NCI-H510A (cell line): ENCODE measurements around the gene PRKCZ.

Experiments used
- DNase-seq: peaks from one replicate; lab custom pipeline; 2025; lab: John Stamatoyannopoulos, UW

Gene PRKCZ

DNA sequence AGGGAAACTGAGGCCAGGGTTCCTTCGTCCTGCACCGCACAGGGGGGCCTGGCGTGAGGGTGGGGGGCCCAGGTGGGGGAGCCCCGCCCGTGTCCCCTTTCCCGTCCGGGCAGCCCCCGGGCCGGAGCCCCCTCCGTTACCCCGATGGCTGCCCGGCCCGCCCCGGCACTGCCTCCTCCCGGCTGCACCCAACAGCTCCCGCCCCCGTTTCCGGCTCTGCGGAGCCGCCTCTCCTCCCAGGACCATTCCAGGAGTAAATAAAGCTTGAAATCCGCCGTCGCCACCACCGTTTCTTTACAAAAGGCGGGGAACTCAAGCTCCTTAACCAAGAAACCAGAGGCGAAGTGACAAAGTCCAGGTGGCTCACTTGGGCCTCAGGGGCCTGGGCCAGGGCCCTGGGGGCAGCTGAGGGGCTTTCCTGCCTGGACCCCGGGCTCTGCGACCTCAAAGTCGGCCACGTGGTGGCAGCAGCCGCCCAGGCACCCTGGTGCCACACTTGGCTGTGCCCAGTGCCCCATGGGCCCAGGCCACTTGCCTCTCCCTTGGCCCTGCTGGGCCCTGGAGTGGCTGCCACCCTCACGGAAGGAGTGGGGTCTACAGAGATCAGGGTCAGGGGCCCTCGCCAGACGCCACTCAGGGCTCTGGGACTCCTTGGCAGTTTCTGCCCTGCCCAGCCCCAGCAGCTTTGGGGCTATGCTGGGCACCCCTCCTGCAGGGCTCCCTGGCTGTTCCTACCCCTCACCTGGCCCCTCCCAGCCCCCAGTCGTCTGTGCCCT, 144.9 kb downstream of the PRKCZ start:
- peak; percentile 90 for DNase-seq

DNA sequence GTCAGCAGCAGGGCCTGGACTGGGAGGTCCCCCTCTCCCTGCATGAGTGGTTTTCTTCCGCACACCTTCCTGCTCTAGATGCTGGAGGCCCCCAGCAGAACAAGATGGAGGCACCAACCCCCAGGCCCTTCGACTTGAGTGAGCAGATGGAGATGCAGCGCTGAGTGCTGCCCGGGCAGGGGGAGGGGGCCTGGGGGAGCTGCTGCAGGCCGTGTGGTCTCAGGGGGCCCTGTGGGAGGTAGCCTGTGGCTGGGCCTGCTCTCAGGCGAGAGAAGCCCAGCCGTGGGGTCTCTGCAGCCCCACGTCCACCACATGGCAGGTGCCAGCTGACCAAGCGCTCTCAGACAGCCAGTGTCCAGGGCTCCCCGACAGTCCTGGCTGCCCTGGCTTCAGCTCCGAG, 145.6 kb downstream of the PRKCZ start:
- no peak for DNase-seq

DNA sequence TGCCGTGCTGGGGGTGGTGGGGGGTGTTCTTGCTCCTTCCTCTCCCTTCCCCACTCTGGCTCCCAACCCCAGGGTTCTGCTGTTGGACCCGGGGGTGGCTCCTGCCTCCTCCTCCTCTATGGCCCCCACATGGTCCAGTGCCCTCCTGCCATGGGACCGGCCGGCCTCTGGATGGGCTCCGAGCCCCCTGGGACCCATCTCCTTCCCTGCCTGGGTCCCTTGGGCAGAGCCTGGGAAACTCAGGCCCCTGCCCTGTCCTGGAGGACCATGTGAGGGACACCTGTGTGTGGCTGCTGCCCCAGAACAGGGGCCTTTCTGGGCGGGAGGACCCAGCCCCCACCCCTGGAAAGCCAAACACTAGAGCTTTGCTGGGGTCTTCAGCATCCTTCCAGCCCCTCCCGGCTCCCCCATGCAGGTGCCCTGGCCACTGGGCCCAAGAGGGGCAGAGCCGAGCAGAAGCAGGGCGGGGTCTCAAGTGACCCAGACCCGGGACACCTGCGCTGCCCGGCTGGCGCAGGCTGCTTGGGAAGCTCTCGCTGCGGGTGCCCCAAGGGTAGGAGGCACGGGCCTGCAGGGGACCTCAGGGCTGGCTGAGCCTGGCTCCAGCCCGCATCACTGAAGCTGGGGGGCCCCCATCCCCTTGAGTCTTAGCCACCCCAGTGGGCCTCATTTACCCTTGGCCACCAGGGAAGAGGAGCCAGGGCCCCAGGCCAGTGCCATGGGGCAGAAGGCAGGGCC, 146.9 kb downstream of the PRKCZ start:
- no peak for DNase-seq

DNA sequence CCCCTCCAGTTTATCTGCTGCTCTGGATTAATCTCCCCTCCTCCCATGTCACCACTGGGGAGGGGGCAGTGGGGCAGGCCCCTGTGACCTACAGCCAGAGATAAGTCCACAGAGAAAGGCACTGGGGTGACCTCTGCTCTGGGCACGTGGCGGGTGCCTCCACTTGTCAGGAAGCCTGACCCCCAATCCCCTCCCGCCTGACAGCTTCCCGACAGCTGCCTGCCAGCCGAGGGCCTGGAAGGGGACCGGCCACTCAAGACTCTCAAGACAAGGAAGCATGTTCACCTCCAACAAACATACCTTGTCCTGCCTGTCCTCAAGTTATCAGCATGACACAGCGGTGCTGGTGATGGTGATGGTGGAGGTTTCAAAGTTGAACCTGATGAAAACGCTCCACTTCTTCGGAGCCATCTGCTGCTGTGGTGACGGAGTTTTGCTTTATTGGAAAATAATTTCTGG, 147.5 kb downstream of the PRKCZ start:
- DNase-seq = no peak

DNA sequence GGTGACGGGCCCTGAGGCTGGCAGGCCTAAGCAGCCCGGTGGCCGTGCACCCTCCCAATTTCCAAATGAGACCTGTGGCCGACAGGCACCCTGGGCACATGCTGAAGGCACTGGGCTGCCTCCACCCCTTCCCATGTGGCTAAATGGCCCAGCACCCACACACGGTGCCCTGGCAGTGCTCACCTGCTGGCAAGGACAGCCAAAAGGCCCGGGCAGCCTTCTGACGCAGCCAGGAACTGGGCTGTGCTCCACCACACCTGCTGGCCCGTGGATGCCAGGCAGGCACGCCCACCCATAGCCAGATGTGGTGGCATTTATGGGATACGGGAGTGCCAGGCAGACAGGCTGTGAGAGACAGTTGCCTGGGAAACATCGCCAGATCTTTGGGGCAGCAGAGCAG, 148.4 kb downstream of the PRKCZ start:
- no peak for DNase-seq

DNA sequence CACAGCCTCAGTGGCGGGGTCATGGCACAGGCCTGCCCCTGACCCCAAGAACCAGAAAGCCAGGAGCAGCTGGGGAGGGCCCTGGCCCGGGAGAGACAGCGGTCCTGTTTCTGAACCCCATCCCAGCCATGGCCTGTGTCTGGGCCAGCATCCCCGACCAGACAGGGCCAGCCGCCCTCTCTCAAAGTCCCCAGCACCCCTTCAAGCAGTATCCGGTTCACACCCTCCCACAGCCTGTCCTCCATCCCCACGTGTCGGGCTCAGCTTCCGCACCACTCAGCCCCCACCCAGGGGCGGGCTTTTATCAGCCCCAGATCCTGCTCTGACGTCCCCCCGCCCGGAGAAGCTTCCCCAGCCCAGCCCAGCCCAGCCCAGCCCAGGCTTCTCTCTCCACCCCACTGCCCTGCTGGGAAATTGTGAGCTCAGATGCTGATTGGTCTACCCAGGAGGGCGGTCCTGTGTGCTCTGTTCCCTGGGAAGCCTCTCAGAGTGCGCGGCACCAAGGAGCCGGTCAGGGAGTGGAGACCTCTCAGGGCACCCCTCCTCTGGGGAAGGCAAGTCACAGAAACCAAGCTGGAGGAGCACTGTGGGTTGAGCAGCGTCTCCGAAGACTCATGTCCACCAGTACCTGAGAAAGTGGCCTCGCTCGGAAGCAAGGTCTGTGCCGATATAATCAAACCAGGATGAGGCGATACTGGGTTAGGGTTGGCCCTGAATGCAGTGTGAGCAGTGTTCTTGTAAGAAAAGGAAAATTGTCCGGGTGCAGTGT, 149.0 kb downstream of the PRKCZ start:
- DNase-seq = peak; percentile 89

DNA sequence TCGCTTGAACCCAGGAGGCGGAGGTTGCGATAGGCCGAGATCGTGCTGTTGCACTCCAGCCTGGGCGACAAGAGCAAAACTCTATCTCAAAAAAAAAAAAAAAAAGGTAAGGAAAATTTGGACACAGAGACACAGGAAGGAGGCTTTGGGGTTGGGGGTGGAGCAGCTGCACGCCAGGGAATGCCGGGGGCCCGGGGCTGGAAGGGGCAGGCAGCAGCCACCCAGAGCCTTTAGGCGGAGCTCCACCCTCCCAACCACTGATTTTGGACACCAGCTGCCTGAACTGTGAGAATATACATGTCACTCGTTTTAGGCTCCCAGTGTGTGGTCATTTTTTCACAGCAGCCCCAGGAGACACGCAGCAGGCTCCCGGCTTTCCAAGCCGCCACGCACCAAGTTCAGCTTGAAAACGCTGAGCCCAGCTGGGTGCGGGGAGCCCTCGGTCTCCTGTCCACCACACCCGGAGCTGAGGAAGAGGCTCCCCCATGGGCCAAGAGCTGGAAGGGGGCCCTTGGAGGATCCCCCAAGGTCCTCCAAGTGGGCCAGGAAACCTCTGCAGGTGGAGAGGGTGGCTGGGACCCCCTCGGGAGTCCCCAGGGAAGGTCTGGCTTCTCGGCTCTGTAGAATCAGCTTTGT, 150.2 kb downstream of the PRKCZ start:
- no peak for DNase-seq

DNA sequence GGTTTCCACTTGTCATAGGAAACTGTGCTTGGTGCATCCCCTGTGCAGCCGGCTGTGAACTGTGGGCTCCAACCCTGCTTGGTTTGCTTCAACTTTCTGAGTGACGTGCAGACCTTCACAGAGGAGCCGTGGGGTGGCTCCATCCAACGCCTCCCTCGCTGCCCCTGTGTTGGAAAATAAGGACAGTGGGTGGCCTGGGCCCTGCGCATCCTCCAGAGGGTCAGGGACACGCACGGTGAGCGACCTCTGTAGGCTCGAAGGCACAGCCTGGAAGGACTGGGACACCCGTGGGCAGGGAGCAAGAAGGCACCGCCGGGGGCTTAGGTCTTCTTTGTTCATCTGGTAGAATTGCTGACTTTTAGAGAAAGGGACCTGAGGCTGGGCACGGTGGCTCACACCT, 150.9 kb downstream of the PRKCZ start:
- DNase-seq = no peak

DNA sequence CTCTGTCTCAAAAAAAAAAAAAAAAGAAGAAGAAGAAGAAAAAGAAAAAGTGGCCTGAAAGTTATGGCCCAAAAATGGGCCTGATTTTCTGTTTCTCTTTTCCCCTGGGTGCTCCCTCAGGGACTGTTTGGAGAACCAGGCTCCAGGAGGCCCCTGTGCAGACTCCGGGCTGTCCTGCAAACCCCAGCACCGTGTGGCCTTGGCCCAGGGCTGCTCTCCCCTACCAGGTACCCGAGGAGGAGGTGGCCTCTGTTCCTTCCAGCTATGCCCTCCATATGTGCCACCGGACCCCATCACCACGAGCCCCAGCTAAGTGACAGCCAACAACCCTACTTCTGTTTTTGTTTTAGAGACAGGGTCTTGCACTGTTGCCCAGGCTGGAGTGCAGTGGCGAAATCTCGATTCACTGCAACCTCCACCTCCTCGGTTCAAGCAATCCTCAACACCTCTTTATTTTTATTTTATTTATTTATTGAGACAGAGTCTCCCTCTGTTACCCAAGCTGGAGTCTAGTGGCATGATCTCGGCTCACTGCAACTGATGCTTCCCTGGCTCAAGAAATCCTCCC, 151.9 kb downstream of the PRKCZ start:
- DNase-seq = no peak

DNA sequence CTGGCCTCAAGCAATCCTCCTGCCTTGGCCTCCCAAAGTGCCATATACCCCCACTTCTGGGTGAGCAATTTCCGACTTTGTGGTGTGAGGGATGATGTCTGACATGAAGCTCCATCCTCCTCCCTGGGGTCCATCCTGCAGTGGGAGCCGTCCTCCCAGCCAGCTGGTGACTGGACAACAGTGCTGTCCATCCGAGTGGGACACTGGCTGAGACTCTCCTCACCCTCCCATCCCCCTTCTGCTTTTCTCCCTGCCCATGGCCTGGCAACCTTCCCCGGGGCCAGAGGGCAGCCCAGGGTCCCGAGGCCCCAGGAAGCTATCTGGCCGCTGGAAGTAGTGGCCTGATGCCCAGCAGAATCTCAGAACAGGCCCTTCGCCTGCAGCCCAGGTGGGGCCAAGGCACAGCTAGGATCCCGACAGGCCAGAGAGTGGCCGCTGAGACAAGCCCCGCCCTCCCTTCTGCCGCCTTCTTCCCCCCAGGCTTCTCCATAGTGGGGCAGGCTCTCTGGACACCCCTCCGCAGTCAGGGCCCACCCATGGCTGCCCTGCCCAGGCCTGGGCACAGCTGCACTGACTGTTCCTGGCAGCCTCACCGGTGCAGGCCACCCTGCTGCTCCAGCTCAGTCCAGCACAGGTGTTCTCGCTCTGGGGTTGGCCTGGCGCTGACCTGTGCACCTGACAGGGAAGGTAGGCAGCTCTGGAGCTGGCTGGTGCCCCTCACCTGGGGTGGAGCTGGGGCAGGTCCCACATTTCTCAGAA, 152.8 kb downstream of the PRKCZ start:
- DNase-seq = no peak

DNA sequence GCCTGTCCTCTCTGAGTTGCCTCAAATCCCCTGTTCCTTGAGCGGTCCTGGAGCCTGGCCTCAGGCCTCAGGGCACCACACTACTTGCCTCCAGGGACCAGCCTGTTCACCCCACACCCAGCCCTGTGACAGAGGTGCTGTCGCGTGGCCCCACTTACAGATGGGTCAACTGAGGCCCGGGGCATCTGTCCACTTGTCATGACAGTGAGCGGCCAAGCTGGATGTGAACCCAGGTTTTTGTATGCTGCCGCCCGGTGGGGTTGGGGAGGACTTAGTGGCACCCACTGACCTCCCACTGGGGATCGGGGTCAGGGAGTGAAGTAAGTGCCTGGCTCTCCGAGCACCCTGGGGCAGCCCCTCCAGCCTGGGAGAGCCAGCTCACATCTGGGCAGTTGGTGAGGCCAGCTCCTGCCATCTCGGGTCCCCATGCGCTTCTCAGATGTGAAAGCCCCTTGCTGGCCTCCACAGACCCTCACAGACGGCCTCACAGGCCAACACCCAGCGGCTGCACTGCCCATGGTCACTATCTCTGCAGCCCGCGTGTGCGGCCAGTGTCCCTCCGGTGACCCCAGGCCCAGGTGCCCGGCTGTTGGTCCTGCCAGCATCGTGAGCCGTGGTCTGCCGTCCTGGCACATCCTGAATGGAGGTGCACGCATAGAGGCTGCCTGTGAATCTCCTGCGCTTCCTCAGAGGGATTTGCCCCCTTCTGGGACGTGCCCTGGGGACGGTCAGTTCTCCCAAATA, 153.6 kb downstream of the PRKCZ start:
- no peak for DNase-seq

DNA sequence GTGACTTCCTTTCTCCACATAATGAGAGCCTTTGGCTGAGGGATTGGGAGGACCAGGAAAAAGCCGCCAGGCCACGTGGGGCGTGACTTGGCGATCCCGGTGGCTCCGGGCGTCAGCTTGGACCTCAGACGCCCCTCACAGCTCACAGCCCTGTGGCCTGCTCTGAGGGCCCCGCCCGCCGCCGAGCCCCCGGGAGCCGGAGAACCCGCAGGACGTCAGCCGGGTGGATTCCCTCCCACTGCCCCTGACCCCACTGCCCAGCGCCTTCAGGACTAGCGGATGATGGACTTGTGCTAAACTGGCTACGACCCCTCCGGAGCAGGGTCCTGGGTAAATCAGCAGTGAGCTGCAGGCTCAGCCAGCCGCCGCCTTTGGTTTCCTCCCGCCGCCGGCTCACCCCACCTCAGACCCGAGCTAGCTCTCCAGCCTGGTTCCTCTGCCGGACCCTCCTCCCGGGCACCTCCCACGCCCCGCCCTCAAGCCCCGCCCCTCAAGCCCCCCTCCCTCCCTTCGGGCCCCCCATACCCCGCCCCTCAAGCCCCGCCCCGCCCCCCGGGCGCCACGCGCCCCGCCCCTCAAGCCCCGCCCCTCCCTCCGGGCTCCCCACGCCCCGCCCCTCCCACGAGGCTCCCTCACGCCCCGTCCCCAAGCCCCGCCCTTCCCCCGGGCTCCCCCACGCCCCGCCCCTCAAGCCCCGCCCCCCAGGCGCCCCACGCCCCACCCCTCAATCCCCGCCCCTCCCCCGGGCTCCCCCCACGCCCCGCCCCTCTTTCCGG, 154.4 kb downstream of the PRKCZ start:
- peak; percentile 72 for DNase-seq

DNA sequence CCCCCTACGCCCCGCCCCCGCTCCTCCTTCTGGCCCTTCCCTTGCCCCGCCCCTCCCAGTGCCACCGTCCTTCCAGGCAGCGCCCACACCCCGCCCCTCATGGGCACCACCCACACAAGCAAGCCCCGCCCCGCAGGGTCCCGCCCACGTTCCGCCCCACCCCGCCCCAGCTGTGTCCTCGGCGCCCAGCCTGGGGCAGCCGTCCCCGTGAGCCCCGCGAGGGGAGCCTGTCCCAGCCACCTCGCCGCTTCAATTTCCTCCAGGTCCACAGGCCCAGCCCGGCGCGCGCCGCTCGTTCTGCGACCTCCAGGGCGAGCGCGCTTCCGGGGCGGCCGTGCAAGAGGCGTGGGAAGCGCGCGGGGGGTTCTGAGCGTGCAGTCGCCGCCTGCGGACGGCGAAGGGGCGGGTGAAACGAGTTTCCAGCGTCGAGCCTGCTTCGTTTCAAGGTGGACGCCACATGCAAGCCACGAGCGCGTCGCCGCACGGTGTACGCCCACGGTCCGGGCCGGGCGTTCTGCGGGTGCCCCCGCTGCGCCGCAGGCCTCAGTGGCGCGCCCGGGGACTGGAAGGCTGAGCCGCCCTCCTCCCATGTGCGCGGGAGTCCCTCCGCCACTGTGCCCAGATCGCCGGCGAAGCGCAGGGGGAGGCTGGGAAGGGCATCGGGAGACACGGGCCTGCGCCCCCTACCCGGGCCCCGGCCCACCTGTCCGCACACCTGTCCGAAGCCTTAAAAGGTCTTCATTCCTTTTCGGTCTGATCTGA, 155.2 kb downstream of the PRKCZ start:
- DNase-seq = peak; percentile 80

DNA sequence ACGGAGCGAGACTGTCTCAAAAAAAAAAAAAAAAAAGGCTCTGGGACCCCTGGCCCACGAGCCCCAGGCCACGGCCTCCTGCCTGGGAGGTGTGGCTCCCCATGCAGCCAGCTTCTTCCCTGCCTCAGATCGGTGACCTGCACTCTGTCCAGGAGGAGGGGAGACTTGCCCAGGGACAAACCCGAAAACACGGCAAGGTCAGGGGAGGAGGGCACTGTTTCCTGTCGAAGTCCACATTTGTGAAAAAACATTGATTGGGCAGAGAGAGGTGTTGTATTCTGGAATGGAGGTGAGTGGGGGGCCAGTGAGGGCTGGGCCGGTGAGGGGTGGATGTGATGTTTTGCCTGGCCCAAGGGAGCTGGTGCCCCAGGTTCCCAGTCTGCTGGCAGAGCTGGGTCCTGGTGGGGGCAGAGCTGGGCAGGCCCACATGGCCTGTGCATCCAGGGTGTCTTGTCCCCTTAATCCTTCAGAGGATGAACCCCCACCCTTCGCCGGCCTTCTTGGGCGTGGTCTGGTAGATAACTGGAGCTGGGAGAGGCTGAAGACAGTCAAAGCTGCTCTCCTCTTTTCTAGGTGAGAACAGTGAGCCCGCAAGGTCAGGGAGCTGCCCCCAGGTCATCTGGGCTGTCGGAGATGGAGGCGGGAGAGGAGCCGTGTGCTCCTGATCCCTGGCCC, 156.7 kb downstream of the PRKCZ start:
- no peak for DNase-seq

DNA sequence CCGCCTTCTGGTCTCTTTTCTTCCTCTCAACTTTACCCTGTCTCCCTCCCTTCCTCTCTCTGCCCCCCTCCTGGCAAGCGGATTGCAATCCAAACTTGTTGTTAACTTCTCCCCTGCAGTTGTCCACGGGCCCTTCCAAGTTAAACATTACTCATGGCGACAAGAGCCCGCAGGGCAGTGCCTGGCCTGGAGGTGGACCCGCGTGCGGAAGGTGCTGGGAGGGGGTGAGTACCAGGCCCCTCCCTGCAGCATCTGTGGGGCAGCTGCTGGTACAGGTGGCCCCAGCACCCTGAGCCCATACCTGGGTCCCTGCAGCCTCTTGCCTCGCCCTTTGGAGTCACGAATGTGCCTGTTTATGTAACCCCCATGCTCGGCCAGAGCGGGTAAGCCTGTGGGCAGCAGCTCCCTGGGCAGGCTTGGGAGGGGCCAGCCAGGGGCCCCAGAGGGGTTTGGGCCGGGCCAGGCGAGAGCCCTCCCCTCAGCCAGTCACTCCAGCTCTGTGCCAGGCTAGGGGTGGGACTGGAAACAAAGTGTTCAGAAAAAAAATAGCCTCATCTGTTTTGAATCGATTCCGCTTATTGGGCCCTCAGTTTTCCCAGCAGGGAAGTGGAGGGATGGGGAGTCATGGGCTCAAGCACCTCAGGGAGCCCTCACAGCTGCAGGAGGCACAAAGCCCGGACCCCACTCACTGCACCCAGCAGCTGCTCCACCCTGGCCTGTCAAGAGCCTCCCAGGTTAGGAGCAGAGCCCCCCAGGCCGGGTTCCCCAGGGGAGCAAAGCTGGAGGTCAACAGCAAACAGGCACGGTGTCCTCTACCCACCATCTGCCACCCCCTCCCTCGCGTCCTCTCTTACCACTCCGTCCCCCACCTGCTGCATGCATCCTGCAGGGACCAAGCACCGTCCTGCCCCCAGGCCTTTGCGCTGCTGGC, 158.4 kb downstream of the PRKCZ start:
- no peak for DNase-seq

DNA sequence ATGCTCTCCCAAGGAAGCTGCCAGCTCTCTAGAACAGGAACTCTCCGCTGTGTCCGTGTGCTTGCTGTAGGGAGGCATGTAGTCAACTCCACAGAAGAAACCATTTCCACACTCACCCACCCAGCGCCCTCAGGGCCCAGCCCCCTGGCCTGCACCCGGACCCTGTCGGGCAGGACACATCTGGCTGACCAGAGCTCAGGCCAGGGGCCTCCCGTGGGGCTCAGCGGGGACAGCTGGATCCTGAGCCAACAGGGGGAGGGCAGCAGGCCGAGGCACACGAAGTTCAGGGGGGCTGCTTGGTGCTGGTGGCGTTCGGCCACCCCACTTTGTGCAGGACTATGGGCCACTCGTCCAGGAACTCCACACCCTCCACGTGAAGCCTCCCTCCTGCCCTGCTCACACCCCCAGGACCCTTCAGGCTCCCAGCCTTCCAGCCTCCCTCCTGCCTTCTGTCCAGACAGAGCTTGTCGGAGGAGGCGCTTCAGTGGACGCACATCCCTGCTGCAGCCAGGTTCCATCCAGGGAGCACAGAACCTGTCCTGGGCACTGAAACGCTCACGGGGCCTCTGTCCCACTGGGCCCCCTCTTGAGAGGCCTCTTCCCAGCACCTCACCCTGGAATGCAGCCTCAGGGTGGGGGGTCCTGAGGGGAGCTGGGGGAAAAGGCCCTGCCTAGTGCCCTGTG, 159.3 kb downstream of the PRKCZ start:
- no peak for DNase-seq
